HG02981 (cell line): ENCODE data around the gene C1orf185.
"Not testable (repeated sequence)": the region's sequence is repeated elsewhere in the genome, so short reads cannot be mapped to it uniquely, and the experiment has no call there.

Source experiments
- ATAC-seq: cut with Tn5 transposase; IDR thresholded peaks from one replicate; pipeline ENCODE4 v1.9.1; 2021; ENCODE audit warnings: mild to moderate bottlenecking, moderate library complexity; ENCODE audit not compliant: unreplicated experiment

C1orf185 gene

DNA sequence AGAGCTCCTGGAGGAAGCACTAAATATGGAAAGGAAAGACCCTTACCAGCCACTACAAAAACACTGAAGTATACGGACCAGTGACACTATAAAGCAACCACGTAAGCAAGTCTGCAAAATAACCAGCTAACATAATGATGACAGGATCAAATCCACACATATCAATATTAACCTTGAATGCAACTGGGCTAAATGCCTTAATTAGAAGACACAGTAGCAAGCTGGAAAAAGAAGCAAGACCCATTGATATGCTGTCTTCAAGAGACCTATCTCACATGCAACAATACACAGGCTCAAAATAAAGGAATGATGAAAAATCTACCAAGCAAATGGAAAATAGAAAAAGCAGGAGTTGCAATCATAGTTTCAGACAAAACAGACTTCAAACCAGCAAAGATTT is 31.0 kb downstream of the C1orf185 start:
- no peak for ATAC-seq

DNA sequence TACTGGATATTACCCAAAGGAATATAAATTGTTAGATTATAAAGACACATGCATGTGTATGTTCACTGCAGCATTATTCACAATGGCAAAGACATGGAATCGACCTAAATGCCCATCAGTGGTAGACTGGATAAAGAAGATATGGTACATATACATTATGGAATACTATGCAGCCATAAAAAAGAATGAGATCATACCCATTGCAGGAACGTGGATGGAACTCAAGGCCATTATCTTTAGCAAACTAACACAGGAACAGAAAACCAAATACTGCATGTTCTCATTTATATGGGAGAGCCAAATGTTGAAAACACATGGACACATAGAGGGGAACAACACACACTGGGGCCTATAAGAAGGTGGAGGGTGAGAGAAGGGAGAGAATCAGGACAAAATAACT is 35.7 kb downstream of the C1orf185 start:
- ATAC-seq = not testable (repeated sequence)

DNA sequence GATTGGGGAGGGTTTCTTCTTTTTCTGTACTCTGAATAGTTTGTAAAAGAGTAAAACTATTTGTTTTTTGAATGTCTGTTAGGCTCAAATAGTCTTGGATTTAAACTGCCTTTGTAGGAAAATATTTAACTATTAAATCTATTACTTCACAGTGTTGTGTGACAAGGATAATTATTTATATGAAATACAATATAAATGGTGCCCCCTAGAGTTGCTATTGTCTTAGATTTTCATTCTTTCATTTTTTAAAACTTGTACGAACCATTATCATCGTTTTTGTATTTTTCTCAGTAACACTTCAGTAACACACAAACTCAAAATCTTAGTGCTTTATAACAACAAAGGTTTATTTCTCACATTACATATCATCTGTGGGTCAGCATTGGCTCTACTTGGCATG is 37.4 kb downstream of the C1orf185 start:
- ATAC-seq = no peak

DNA sequence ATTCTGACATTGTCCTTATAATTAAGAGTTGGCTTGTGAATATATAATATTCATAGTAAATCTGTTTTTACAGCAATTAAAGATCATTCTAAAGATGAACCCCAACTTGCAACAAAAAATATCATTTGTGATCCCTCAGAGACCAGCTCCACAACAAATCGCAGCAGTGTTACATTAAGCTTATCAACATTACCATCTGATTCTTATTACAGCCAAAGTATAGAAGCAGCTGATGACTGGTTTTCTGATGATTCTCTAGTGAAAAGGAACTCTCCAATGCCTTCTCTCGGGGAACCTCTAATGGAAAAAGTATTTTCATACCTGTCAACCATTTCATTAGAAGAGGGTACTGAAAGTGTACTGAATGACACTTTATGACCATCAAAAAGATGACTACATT is 45.4 kb downstream of the C1orf185 start:
- ATAC-seq = no peak

DNA sequence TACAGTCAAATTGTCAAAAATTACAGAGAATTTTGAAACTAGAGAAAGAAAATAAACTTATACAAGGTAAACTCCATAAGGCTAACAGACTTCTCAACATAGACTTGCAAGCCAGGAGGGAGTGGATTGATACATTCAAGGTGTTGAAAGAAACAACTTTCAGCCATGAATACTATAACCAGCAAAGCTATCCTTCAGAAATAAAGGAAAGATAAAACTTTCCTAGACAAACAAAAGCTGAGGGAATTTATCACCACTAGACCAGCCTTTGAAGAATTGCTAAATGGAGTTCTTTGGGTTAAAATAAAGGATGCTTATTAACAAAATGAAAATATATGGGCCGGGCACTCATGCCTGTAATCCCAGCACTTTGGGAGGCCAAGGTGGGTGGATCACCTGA is 52.7 kb downstream of the C1orf185 start:
- no peak for ATAC-seq

DNA sequence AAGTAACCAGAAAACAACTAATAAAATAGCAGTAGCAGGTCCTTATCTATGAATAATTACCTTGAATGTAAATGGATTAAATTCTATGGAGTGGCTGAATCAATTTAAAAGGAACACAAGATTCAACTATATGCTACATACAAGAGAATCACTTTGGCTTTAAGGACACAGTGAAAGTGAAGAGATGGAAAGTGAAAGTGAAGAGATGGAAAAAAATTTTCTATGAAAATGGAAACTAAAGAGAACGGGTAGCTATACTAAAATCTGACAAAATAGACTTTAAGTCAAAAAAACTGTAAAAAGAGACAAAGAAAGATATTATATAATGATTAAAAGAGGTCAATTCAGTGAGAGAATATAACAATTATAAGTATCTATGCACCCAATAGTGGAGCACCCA is 54.7 kb downstream of the C1orf185 start:
- no peak for ATAC-seq

DNA sequence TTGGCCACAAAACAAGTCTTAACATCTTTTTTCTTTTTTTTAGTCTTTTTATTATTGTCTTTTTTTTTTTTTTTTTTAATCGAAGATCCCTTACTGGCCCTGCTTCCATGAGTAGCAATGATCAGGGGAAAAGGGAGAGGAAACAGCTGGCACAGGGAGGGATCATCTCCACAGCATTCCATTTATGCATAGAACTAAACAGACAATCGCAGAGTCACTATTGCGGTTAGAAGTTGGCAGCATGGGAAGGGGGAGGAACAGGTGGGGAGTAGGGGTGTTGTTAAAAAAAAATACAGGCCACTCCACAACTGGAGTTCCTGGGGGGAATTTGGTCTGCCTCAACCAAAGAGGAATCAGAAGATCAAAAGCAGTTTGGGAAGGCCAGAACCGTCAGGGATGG is 55.4 kb downstream of the C1orf185 start:
- no peak for ATAC-seq

DNA sequence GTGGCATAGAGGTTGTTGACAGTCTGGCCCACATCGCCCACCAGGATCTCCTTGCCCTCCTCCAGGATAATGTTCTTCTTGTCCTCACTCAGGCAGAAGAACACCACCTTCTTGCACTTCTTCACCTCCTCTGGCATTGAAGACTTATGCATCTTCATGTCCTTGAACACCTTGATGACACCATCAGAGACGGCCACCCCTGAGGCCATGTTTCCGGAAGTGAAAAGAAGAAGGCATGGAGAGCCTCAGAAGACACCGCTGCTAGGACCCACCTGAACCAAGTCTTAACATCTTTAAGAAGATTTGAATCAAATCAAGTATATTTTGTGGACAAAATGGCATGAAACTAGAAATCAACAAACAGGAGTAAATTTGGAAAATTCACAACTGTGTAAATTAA is 56.2 kb downstream of the C1orf185 start:
- no peak for ATAC-seq

DNA sequence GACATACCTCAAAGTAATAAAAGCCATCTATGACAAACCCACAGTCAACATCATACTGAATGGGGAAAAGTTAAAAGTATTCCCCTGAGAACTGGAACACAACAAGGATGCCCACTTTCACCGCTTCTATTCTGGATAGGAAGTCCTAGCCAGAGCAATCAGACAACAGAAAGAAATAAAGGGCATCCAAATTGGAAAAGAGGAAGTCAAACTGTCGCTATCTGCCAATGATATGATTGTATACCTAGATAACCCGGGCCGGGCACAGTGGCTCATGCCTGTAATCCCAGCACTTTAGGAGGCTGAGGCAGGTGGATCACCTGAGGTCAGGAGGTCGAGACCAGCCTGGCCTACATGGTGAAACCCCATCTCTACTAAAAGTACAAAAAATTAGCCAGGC is 60.5 kb downstream of the C1orf185 start:
- not testable (repeated sequence) for ATAC-seq

DNA sequence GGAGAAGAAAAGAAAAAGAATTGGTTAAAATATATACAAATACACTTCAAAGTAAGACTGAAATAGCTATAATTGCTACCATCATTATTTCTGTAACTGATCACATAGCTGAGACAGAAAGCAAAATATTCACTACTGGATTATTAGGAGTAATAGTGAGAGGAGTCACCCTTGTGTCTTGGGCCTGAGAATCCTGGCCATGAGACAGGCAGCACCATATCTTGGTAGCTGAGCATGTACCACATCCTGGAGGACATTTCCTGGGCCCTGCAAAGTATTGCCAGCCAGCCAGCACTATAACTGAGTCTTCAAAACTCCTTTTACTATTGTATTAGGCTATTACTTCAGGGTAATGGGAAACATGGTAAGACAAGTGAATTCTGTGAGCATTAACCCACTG is 63.5 kb downstream of the C1orf185 start:
- ATAC-seq = no peak

DNA sequence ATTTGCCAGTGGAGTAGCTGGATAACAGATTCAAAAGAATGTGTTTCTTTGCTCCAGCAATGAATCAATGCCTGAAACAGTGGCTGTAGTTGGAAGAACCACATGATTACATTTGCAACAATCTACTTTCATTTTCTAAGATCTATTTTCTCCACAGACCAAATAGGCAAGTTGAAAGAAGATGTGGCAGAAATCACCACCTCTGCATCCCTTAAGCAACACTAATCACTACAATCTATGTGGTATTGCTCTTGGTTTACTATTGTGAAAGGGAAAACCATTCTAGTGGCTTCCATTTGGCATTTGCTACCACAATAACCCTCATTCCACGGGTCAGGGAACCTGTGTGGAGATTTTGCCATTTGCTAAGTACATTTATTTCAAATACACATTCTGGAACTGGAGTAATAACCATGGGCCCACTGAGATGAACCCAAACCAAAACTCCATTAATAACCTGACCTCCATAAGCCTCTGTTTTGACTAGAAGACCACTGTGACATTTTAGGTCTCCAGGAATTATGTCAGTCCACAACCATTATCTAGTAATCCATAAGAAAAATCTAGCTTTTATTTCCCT is 66.3 kb downstream of the C1orf185 start:
- ATAC-seq = no peak

DNA sequence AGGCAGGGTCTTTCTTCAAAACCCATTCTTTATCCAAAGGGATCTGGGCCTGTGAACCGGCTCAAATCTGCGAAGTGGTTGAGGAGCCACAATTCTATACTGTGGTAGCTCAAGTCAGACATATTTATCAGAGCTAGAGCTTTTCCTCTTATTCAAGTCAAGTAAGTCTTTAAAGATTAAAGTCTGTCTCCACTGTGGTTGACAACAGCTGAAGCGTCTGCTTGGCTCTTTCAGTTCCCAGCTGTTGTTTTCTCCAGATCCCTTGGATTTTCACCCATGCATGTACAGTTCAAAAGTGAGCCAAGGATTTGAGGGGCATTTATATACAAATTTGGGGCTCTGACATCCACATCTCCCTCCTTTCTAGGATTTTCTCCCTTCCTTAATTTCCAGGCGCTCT is 66.9 kb downstream of the C1orf185 start:
- no peak for ATAC-seq

DNA sequence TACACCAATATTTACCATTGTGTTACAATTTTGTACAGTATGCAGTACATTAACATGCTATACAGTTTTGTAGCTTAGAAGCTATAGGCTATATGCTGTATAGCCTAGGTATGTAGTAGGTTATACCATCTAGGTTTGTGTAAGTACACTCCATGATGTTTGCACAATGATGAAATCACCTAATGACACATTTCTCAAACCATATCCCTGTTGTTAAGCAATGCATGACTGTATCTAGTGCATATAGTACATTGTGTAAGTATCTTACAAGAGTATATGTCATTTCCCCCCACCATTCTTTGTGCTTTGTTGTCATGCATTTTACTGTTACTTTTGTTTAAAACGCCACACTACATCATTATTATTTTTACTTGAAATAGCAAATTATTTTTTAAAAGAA is 68.3 kb downstream of the C1orf185 start:
- no peak for ATAC-seq

DNA sequence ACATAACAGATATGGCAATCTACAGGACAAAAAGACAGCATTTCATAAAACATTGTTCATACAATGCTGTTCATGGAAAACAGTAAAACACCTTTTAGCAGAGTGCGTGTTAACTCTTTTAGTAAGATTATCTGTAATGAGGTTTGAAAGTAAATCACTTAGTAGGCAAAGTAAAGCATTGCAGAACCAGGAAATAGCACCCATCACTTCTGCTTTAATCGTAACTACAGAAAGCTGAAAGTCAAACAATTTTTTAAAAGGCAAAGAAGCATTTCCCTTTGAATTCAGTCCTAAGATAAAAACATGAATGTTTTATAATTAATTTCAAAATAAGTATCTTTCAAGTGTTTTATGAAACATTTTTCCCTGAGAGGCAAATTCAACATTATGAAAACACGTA is 70.8 kb downstream of the C1orf185 start:
- ATAC-seq = no peak

DNA sequence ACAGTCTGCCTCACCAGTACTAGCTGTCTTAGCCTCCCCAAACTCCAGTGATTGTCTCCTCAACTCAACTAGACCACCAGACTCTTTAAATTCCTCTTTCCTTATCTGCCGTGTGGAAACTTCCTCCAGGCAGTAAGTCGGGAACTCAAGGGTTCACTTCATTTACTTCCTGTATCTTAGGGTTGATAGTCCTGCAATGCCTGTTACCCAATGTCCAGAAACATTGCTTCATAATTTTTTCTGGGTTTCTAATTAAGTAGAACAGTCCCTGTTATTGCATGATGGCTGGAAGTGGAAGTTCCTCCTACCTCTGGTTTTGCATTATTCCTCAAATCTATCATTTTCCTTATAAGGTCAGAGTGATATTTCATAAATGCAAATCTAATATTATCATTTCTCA is 73.2 kb downstream of the C1orf185 start:
- ATAC-seq = no peak

DNA sequence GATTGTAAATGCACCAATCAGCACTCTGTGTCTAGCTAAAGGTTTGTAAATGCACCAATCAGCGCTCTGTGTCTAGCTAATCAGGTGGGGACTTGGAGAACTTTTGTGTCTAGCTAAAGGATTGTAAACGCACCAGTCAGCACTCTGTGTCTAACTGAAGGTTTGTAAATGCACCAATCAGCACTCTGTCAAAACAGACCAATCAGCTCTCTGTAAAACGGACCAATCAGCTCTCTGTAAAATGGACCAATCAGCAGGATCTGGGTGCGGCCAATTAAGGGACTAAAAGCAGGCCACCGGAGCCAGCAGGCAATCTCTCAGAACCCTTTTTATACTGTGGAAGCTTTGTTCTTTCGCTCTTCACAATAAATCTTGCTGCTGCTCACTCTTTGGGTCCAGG is 76.0 kb downstream of the C1orf185 start:
- not testable (repeated sequence) for ATAC-seq

DNA sequence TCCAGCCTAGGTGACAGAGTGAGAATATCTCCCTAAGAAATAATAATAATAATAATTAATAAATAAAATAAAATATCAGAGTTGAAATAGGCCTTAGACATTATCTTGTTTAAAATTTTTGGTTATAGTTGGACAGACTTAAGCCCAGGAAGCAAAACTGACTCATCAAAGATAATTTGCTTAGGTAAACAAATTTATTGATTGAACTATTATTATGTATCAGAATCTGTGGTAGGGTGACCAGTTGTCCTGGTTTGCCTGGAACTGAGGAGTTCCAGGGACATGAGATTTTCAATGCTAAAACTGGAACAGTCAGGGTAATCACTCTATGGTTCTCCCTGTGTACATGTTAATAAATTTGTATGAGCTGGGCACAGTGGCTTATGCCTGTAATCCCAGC is 86.2 kb downstream of the C1orf185 start:
- no peak for ATAC-seq

DNA sequence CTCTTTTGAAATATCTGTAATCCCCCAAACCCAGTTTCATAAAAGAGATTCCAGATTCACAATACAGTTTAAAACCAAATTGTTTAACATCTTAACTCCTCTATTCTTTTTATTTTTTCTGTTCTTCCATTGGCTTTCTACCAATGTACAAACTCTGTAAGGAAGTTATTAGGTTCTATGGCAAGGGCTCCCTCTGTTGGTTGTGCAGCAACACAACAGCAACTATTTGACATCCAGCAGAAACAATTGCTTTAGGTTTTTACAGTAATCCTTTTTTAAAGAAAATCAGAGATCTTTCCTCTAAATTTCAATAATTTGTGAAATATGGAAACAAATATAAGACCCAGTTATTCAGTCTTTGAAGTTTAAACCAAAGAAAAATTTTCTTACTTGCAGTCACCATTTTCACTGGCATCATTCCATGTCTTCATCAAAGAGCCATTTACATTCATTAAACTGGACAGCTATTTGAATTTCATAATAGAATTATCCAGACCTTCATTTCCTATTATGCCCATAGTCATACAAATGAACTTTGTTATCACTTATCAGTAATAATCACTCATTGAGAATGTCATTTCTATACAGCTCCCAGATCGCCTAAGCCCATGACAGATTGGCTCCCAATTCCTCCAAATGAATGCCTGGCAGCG is 87.5 kb downstream of the C1orf185 start:
- no peak for ATAC-seq

DNA sequence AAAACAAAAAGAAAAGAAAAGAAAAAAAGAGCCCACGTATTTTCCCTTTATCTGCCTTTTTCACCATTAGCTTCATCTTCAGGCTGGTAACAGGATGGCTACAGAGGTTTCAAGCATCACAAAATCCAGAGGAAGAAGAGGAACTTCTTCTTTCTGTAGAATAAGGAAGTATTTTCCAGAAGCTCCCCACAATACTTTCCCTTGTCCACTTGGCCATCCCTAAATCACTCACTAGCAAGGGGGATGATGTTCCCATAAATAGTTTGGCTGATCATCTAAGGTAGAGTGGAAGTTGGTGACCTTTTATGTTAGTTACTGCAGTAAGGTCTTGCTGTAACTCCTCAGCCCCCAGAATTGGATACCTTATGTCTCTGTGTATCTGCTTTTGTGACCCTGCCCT is 88.9 kb downstream of the C1orf185 start:
- ATAC-seq = no peak

DNA sequence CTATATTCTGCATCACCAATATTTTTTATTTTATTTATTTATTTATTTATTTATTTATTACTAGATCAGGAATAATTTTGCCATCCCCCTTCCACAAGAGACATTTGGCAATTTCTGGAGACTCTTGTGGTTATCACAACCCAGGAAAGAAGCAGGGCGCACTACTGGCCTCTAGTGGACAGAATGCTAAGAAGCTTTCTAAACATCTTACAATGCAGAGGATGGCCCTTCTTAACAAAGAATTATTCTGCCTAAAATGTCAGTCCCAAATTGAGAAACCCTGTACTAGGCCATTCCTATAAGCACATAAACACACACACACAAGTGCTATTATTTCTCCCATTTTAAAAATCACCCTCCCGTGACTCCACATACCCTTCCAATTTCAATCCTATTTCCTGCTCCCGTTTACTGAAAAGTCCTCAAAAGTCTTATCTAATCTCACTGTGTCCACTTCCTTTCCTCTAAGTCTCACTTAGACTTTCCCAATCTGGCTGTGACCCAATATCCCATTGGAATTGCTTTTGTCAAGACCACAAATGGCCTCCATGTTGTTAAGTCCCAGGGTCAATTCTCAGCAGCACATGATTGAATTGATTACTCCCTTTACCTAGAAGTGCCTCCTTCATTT is 90.3 kb downstream of the C1orf185 start:
- ATAC-seq = peak; percentile 65

DNA sequence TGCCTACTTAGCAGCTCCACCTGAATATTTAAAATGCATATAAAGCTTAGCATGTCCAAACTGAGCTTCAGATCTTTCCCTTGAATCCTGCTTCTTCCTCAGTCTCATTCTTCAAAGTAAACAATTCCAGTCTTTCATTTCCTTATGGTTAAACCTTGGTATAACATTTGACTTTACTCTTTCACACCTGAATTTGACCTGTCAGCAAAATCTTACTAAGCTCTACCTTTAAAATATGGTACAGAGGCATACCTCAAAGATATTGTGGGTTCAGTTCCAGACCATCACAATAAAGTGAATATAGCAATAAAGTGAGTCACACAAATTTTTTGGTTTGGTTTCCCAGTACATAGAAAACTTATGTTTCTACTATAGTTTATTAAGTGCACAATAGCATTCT is 91.5 kb downstream of the C1orf185 start:
- ATAC-seq = no peak
